IMR-90 (cell line): ENCODE data around the gene SNRK. TPM values are rescaled to one million over a fixed set of nuclear protein-coding genes. Genes with fewer than 3 reads are reported as not detected.

Experiments used
- ATAC-seq: fragments of 200-7000 bp; cut with Tn5 transposase; 2 replicates; pipeline ENCODE4 v1.9.1; 2020; ENCODE audit warnings: low read depth, mild to moderate bottlenecking, moderate library complexity
- BruUV-seq: library from RNA; stranded (reverse); fragments of 400-500 nt; replicated peaks from 2 replicates; lab custom pipeline; 2021; lab: Mats Ljungman, UMichigan
- CTCF ChIA-PET: fragments of 300-600 bp; formaldehyde crosslinking; extraction: SDS; loops from one replicate; lab custom pipeline; 2021; ENCODE audit warnings: antibody characterized with exemption; lab: Yijun Ruan, JAX
- POLR2A ChIA-PET: fragments of 300-600 bp; sonication (Branson Sonifier 250); formaldehyde crosslinking; loops from one replicate; lab custom pipeline; 2022; ENCODE audit warnings: antibody characterized with exemption; ENCODE audit not compliant: unreplicated experiment; lab: Charles Lee
- DNase-seq: peaks from one replicate; pipeline ENCODE4 v3.0.0; 2013
- H2AFZ ChIP-seq: replicated peaks from 2 replicates; pipeline ENCODE3; 2013; ENCODE audit warnings: low read length, mild to moderate bottlenecking; ENCODE audit not compliant: poor library complexity
- H2AK5ac ChIP-seq: 2 replicates; pipeline ENCODE4 v1.6.1; 2013; ENCODE audit warnings: low read depth, low read length, inconsistent platforms
- H2AK9ac ChIP-seq: replicated peaks from 2 replicates; pipeline ENCODE3; 2013; ENCODE audit warnings: mild to moderate bottlenecking, low read depth, low read length, moderate library complexity; ENCODE audit not compliant: poor library complexity
- H2BK120ac ChIP-seq: 2 replicates; pipeline ENCODE4 v1.6.1; 2013; ENCODE audit warnings: low read depth, low read length, inconsistent platforms
- H2BK15ac ChIP-seq: 3 replicates; pipeline ENCODE4 v1.6.1; 2013; ENCODE audit warnings: low read depth, low read length, inconsistent platforms
- H2BK20ac ChIP-seq: 2 replicates; pipeline ENCODE4 v1.6.1; 2013; ENCODE audit warnings: low read depth, mild to moderate bottlenecking, inconsistent platforms, low read length, moderate library complexity
- H2BK5ac ChIP-seq: 2 replicates; pipeline ENCODE4 v1.6.1; 2013; ENCODE audit warnings: mild to moderate bottlenecking, low read depth, low read length, inconsistent platforms; ENCODE audit not compliant: poor library complexity, severe bottlenecking
- H3K14ac ChIP-seq: replicated peaks from 2 replicates; pipeline ENCODE4 v1.6.1; 2013; ENCODE audit warnings: low read depth, low read length, inconsistent platforms
- H3K18ac ChIP-seq: 2 replicates; pipeline ENCODE4 v1.6.1; 2013; ENCODE audit warnings: low read depth, low read length, control low read depth
- H3K23ac ChIP-seq: 2 replicates; pipeline ENCODE4 v1.6.1; 2013; ENCODE audit warnings: low read depth, low read length, inconsistent platforms
- H3K27ac ChIP-seq: 2 replicates; pipeline ENCODE4 v1.5.1; 2013; ENCODE audit warnings: mild to moderate bottlenecking, control low read depth, low read length; ENCODE audit not compliant: insufficient read depth
- H3K27me3 ChIP-seq: 2 replicates; pipeline ENCODE4 v1.6.1; 2013; ENCODE audit warnings: low read length; ENCODE audit not compliant: control insufficient read depth, insufficient read depth
- H3K36me3 ChIP-seq: 2 replicates; pipeline ENCODE4 v1.6.1; 2013; ENCODE audit warnings: low read length, mixed read lengths; ENCODE audit not compliant: control insufficient read depth, insufficient read depth
- H3K4ac ChIP-seq: 2 replicates; pipeline ENCODE4 v1.6.1; 2013; ENCODE audit warnings: low read depth, low read length, inconsistent platforms
- H3K4me1 ChIP-seq: 2 replicates; pipeline ENCODE4 v1.6.1; 2013; ENCODE audit warnings: low read length, mixed read lengths; ENCODE audit not compliant: control insufficient read depth, insufficient read depth
- H3K4me2 ChIP-seq: 2 replicates; pipeline ENCODE4 v1.6.1; 2013; ENCODE audit warnings: low read depth, mild to moderate bottlenecking, control low read depth, low read length, moderate library complexity
- H3K4me3 ChIP-seq: 2 replicates; pipeline ENCODE4 v1.5.1; 2013; ENCODE audit warnings: low read depth, mild to moderate bottlenecking, control low read depth, low read length, moderate library complexity; ENCODE audit not compliant: insufficient read depth
- H3K56ac ChIP-seq: 2 replicates; pipeline ENCODE4 v1.6.1; 2013; ENCODE audit warnings: low read length, inconsistent platforms; ENCODE audit not compliant: insufficient read depth; ENCODE audit errors: extremely low read depth
- H3K79me1 ChIP-seq, 2 experiments: 2 replicates each; pipeline ENCODE4 v1.6.1; 2013; ENCODE audit warnings: low read length in 2 of 2, inconsistent platforms in 1 of 2, low read depth in 1 of 2
- H3K9ac ChIP-seq: 2 replicates; pipeline ENCODE4 v1.6.1; 2013; ENCODE audit warnings: low read depth, low read length, control low read depth
- H3K9me1 ChIP-seq: 2 replicates; pipeline ENCODE4 v1.6.1; 2013; ENCODE audit warnings: low read length, inconsistent platforms; ENCODE audit not compliant: insufficient read depth
- H3K9me3 ChIP-seq: 2 replicates; pipeline ENCODE4 v1.6.1; 2013; ENCODE audit warnings: low read length; ENCODE audit not compliant: control insufficient read depth, insufficient read depth
- H4K20me1 ChIP-seq: 2 replicates; pipeline ENCODE4 v1.6.1; 2013; ENCODE audit warnings: low read length, inconsistent platforms; ENCODE audit not compliant: insufficient read depth
- H4K5ac ChIP-seq: 2 replicates; pipeline ENCODE4 v1.6.1; 2013; ENCODE audit warnings: mild to moderate bottlenecking, low read depth, low read length, control low read depth
- H4K8ac ChIP-seq, 2 experiments: 2 replicates each; pipeline ENCODE4 v1.6.1; 2013; ENCODE audit warnings: low read depth in 2 of 2, low read length in 2 of 2, control low read depth in 1 of 2, inconsistent platforms in 1 of 2
- H4K91ac ChIP-seq: 2 replicates; pipeline ENCODE4 v1.6.1; 2013; ENCODE audit warnings: low read depth, low read length, inconsistent platforms; ENCODE audit not compliant: insufficient read depth
- CEBPB ChIP-seq: IDR thresholded peaks from 2 replicates; pipeline ENCODE4 v1.6.1; 2012; ENCODE audit warnings: low read depth, low read length, improper control_type of control experiment
- ELK1 ChIP-seq: fragments of 150-350 bp; IDR thresholded peaks from 2 replicates; pipeline ENCODE4 v1.6.1; 2016; ENCODE audit warnings: low read depth, mild to moderate bottlenecking, low read length, moderate library complexity, borderline replicate concordance
- FOS ChIP-seq: fragments of 150-350 bp; IDR thresholded peaks from 2 replicates; pipeline ENCODE4 v1.6.1; 2016; ENCODE audit warnings: low read depth, low read length
- MXI1 ChIP-seq: IDR thresholded peaks from 2 replicates; pipeline ENCODE4 v1.6.1; 2012; ENCODE audit warnings: low read depth, mild to moderate bottlenecking, low read length, moderate library complexity, borderline replicate concordance
- NFE2L2 ChIP-seq: fragments of 150-350 bp; IDR thresholded peaks from 2 replicates; pipeline ENCODE4 v1.6.1; 2016; ENCODE audit warnings: low read depth, mild to moderate bottlenecking, low read length
- RAD21 ChIP-seq: IDR thresholded peaks from 2 replicates; pipeline ENCODE4 v1.6.1; 2012; ENCODE audit warnings: low read length, improper control_type of control experiment
- RCOR1 ChIP-seq: IDR thresholded peaks from 2 replicates; pipeline ENCODE4 v1.6.1; 2012; ENCODE audit warnings: mild to moderate bottlenecking, low read length, improper control_type of control experiment; ENCODE audit not compliant: insufficient replicate concordance
- RFX5 ChIP-seq: IDR thresholded peaks from 2 replicates; pipeline ENCODE4 v1.8.0; 2012; ENCODE audit warnings: low read depth, mild to moderate bottlenecking, low read length, moderate library complexity
- SMC3 ChIP-seq: fragments of 150-350 bp; IDR thresholded peaks from 2 replicates; pipeline ENCODE4 v1.6.1; 2016; ENCODE audit warnings: low read depth, mild to moderate bottlenecking, antibody characterized with exemption, low read length, moderate library complexity
- USF2 ChIP-seq: fragments of 150-350 bp; IDR thresholded peaks from 2 replicates; pipeline ENCODE4 v1.6.1; 2017; ENCODE audit warnings: mild to moderate bottlenecking, antibody characterized with exemption, low read length, low read depth
- WGBS, 2 experiments: methylation state at CpG; one replicate each; pipeline versions ENCODE4 v1.1.5 to v1.1.7; 2013; ENCODE audit warnings: missing lambda C conversion rate in 2 of 2; ENCODE audit not compliant: insufficient read length in 1 of 2; ENCODE audit errors: extremely low coverage in 2 of 2; 5-methylcytosine and 5-hydroxymethylcytosine counted together
- dilution Hi-C: fragments of 300-500 bp; cut with HindIII; formaldehyde crosslinking; loops from one replicate; pipeline ENCODE4 v1.14.3; 2018; ENCODE audit warnings: low sequenced_read_pairs; ENCODE audit not compliant: unreplicated experiment
- in situ Hi-C: fragments of 300-500 bp; cut with MboI; formaldehyde crosslinking; loops from 3 replicates; pipeline ENCODE4 v1.14.3; 2019; ENCODE audit warnings: low sequenced_read_pairs, inconsistent platforms, mixed read lengths
- intact Hi-C: fragments of 100-400 bp; cut with micrococcal nuclease; formaldehyde crosslinking; loops from 2 replicates; pipeline ENCODE4 v1.10.0; 2022
- polyA plus RNA-seq, 3 experiments: library from polyadenylated mRNA; depleted of rRNA; stranded (reverse); fragments of >200 nt; gene quantifications; 2 replicates each; pipeline ENCODE4 v1.2.3, GENCODE V29; 2012; ENCODE audit warnings: low replicate concordance in 1 of 3
- total RNA-seq: library from RNA; depleted of rRNA; stranded (reverse); fragments of >200 nt; gene quantifications from 2 replicates; pipeline ENCODE4 v1.2.3, GENCODE V29; 2012

Gene SNRK
- total and polyA plus RNA-seq, 2 of the 4 experiments (the other 2 are of a cell fraction) = 4.7 to 23.1 TPM

GRCh38 chr3:43238801-43239200 lies 47.5 kb upstream of the SNRK start:
- no peak overlapping the region for H3K4me3 ChIP-seq
- no peak overlapping the region for H3K27ac ChIP-seq
- no peak overlapping the region for H4K8ac ChIP-seq
- POLR2A ChIA-PET = interaction anchor here (0.6 kb wide), 1 partner anchor 53 kb away, joined by 3 read pairs; no protein-coding TSS in a partner anchor
- ATAC-seq (no peak), DNase-seq (no peak)
- peaks cover 5% of the 10 kb centered on the region for H3K9me3 ChIP-seq
- H3K27me3 ChIP-seq = no peaks in the 10 kb centered on the region; the same call in 1 of the 2 replicates
- H3K9ac ChIP-seq = no peak overlapping the region
- H3K36me3 ChIP-seq = no peaks in the 10 kb centered on the region
- no TSS peak for BruUV-seq
- H3K23ac ChIP-seq = no peak overlapping the region
- H2AK9ac ChIP-seq = no peak overlapping the region
- H3K56ac ChIP-seq = no peak overlapping the region
- H3K4ac ChIP-seq = no peak overlapping the region
- H4K5ac ChIP-seq = no peak overlapping the region
- no peak overlapping the region for H2BK15ac ChIP-seq
- H2AFZ ChIP-seq = no peak overlapping the region
- CTCF ChIA-PET = no interaction called here
- H3K79me1 ChIP-seq = no peaks in the 10 kb centered on the region
- in situ Hi-C loops (no loop called here), intact Hi-C loops (no loop called here), dilution Hi-C loops (no loop called here)
- H3K18ac ChIP-seq = no peak overlapping the region
- H2AK5ac ChIP-seq = no peak overlapping the region
- no peak overlapping the region for H2BK5ac ChIP-seq
- H3K14ac ChIP-seq = no peak overlapping the region
- peaks cover 5% of the 10 kb centered on the region for H3K4me1 ChIP-seq
- no peaks in the 10 kb centered on the region for H3K9me1 ChIP-seq
- WGBS, 2 experiments = no CpG with 5 or more reads among the region's 4 CpGs
- no peaks in the 10 kb centered on the region for H4K20me1 ChIP-seq
- H2BK120ac ChIP-seq = no peak overlapping the region
- no peak overlapping the region for H4K91ac ChIP-seq
- H3K4me2 ChIP-seq = no peak overlapping the region
- H2BK20ac ChIP-seq = no peak overlapping the region
- TF ChIP-seq RAD21 (no peak), RCOR1 (no peak), USF2 (no peak), MXI1 (no peak), CEBPB (no peak), FOS (no peak), RFX5 (no peak), SMC3 (no peak), ELK1 (no peak), NFE2L2 (no peak)
